ENCODE data around the gene PACSIN1. TPM values are rescaled to one million over a fixed set of nuclear protein-coding genes. Genes with fewer than 3 reads are reported as not detected.

Gene PACSIN1
- total and polyA plus RNA-seq, 10 of the 15 experiments (the other 5 are each of a cell fraction or from before 2014, with no cell fraction given) = 0.50 to 9.4 (median 2.8) TPM

DNA sequence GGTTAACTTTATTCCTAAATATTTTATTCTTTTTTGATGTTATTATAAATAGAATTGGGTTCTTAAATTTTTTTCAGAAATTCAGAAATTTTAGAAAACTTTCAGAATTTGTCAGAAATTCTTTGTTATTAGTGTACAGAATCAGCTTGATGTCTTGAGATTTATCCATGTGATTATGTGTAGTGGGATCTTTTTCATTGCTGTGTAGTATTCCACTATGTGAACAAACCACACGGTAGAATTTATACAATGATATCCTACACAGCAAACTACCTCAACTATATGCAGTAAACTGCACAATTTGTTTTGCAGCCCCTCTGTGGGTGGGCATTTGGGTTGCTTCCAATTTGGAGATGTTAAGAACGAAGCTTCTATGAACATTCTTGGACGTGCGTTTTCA lies 43.9 kb downstream of the PACSIN1 start (continued):
- TF ChIP-seq, protein P1, sequence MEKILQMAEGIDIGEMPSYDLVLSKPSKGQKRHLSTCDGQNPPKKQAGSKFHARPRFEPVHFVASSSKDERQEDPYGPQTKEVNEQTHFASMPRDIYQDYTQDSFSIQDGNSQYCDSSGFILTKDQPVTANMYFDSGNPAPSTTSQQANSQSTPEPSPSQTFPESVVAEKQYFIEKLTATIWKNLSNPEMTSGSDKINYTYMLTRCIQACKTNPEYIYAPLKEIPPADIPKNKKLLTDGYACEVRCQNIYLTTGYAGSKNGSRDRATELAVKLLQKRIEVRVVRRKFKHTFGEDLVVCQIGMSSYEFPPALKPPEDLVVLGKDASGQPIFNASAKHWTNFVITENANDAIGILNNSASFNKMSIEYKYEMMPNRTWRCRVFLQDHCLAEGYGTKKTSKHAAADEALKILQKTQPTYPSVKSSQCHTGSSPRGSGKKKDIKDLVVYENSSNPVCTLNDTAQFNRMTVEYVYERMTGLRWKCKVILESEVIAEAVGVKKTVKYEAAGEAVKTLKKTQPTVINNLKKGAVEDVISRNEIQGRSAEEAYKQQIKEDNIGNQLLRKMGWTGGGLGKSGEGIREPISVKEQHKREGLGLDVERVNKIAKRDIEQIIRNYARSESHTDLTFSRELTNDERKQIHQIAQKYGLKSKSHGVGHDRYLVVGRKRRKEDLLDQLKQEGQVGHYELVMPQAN (conservative IDR thresholded peaks at IDR 0.05) = no peak

DNA sequence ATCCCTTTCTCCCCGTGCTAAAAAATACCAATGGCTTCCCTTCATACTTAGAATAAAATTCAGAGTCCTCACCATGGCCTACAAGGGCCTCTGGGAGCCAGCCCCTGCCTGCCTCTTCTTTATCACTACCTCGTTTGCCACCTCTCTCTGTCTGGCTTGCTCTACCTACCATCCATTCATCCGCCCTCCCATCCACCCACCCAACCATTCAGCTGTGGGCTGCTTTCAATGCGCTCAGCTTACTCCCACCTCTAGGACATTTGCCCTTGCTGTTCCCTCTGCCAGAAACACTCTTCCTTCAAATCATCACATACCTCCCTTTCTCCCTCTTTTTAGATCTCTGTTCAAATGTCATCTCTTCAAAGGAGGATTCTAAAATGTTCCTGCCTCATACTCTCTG lies 44.4 kb downstream of the PACSIN1 start:
- Histone ChIP-seq H3K9ac (ENCODE audit: control insufficient read depth, insufficient read depth, low read length) (no peak overlapping the region), H3K4me2 (ENCODE audit: control insufficient read depth, insufficient read depth) (no peak overlapping the region), H3K4me3 (no peak overlapping the region), H3K27me3 (replicated peaks in 1 of 2; ENCODE audit: control insufficient read depth in 2 of 2, insufficient read depth in 2 of 2, low read length in 1 of 2) (no peaks in the 10 kb centered on the region), H3K79me2 (ENCODE audit: control insufficient read depth, insufficient read depth, low read length) (no peaks in the 10 kb centered on the region), H3K9me3 (replicated peaks; ENCODE audit: control insufficient read depth, insufficient read depth, low read length) (peaks cover 2% of the 10 kb centered on the region; the same call in 2 of the 3 replicates), H3K36me3 (ENCODE audit: control insufficient read depth in 2 of 2, insufficient read depth in 2 of 2, low read length in 1 of 2) (no peaks in the 10 kb centered on the region), H2AFZ (ENCODE audit: control insufficient read depth, low read depth, low read length) (no peak overlapping the region), H3K4me1 (ENCODE audit: control insufficient read depth, insufficient read depth, low read length) (no peaks in the 10 kb centered on the region), H4K20me1 (ENCODE audit: control insufficient read depth, insufficient read depth) (no peaks in the 10 kb centered on the region), H3K27ac (ENCODE audit: control insufficient read depth, insufficient read depth) (no peak overlapping the region)
- intact Hi-C loops (cut with micrococcal nuclease; ENCODE audit: unreplicated experiment) (no loop called here), in situ Hi-C loops (cut with MboI) (no loop called here)
- POLR2A ChIA-PET = no interaction called here
- BruUV-seq (replicated peaks) = no TSS peak
- RAD21 ChIA-PET (ENCODE audit: unreplicated experiment) = no interaction called here
- FAIRE-seq = no peak
- SMC1A ChIA-PET (ENCODE audit: uncharacterized antibody, unreplicated experiment) = no interaction called here
- WGBS (ENCODE audit: insufficient coverage, insufficient replicate concordance, low lambda C conversion rate, missing lambda C conversion rate) = 52% methylated on average over 4 of the region's 4 CpGs
- DNase-seq (ENCODE audit: low read depth, low spot score) = no peak
- no peak for TF ChIP-seq CBX5 (IDR thresholded peaks at IDR 0.05; ENCODE audit: low read depth)
- no peak for TF ChIP-seq RAD21 (IDR thresholded peaks at IDR 0.05; ENCODE audit: insufficient read depth, low read depth, low read length)
- CTCF ChIA-PET = interaction anchor here (0.6 kb wide), 1 partner anchor 21 kb away, joined by 3 read pairs; no protein-coding TSS in a partner anchor
- no peak for ATAC-seq

All from GM12878 (cell line).